Breast epithelium (tissue), 3 donors: ENCODE results near the gene STRN3.
"Not testable (repeated sequence)": the region's sequence is repeated elsewhere in the genome, so short reads cannot be mapped to it uniquely, and the experiment has no call there.

Experiments used
- POLR2A ChIP-seq: fragments of 450-650 bp; IDR thresholded peaks from one replicate; pipeline ENCODE4 v1.6.1; 2016; ENCODE audit warnings: antibody characterized with exemption, mild to moderate bottlenecking, moderate library complexity
- POLR2AphosphoS5 ChIP-seq, 3 donors: sonication (generic); formaldehyde crosslinking; IDR thresholded peaks; one replicate each; pipeline ENCODE4 v1.6.1; 2017; ENCODE audit warnings: antibody characterized with exemption in 3 of 3
- TF ChIP-seq, protein P1 (sequence below), 3 donors: fragments of 450-650 bp; IDR thresholded peaks; one replicate each; pipeline ENCODE4 v1.5.1; 2016 to 2017; ENCODE audit warnings: antibody characterized with exemption in 3 of 3, mild to moderate bottlenecking in 3 of 3, moderate library complexity in 3 of 3

- TF ChIP-seq, protein P1, sequence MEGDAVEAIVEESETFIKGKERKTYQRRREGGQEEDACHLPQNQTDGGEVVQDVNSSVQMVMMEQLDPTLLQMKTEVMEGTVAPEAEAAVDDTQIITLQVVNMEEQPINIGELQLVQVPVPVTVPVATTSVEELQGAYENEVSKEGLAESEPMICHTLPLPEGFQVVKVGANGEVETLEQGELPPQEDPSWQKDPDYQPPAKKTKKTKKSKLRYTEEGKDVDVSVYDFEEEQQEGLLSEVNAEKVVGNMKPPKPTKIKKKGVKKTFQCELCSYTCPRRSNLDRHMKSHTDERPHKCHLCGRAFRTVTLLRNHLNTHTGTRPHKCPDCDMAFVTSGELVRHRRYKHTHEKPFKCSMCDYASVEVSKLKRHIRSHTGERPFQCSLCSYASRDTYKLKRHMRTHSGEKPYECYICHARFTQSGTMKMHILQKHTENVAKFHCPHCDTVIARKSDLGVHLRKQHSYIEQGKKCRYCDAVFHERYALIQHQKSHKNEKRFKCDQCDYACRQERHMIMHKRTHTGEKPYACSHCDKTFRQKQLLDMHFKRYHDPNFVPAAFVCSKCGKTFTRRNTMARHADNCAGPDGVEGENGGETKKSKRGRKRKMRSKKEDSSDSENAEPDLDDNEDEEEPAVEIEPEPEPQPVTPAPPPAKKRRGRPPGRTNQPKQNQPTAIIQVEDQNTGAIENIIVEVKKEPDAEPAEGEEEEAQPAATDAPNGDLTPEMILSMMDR (IDR thresholded peaks at IDR 0.05) = not testable (repeated sequence)
- TF ChIP-seq POLR2AphosphoS5 (IDR thresholded peaks at IDR 0.05); POLR2A: not testable (repeated sequence)
These were observed 16.7 kb upstream of the STRN3 start for GRCh38 chr14:31042893-31043292.
